B cell (primary cell): ENCODE results near the gene VIT. TPM values are rescaled to one million over a fixed set of nuclear protein-coding genes. Genes with fewer than 3 reads are reported as not detected.
A peak's percentile ranks its signal among the peaks of the same experiment; 100 is the strongest.

Source experiments
- ATAC-seq: fragments of 200-7000 bp; cut with Tn5 transposase; one replicate; pipeline ENCODE4 v1.10.0; 2021; ENCODE audit warnings: low read depth, mild to moderate bottlenecking, moderate number of reproducible peaks, moderate library complexity
- CTCF ChIA-PET: fragments of 350-600 bp; sonication (Branson Sonifier 250); formaldehyde crosslinking; loops from one replicate; lab custom pipeline; 2021; ENCODE audit warnings: antibody characterized with exemption, inconsistent platforms; lab: Charles Lee
- POLR2A ChIA-PET: fragments of 350-600 bp; sonication (Branson Sonifier 250); formaldehyde crosslinking; loops from one replicate; lab custom pipeline; 2021; ENCODE audit warnings: antibody characterized with exemption; lab: Charles Lee
- DNase-seq: peaks from one replicate; pipeline ENCODE4 v3.0.0; 2013
- H2AFZ ChIP-seq: 2 replicates; pipeline ENCODE4 v1.6.1; 2012; ENCODE audit warnings: mild to moderate bottlenecking, low read depth, low read length; ENCODE audit not compliant: insufficient read depth, poor library complexity, severe bottlenecking
- H3K27ac ChIP-seq, 2 donors: 1 replicate in 1 of 2; 2 replicates in 1 of 2; pipeline ENCODE4 v1.5.1; 2012 to 2013; ENCODE audit warnings: low read length in 2 of 2, mild to moderate bottlenecking in 2 of 2, moderate library complexity in 1 of 2
- H3K27me3 ChIP-seq, 4 experiments: fragments of 200-600 bp in 1 of 4; sonication (generic) in 1 of 4; replicated peaks in 1 of 4; 1 replicate in 2 of 4; 2 replicates in 2 of 4; pipeline versions ENCODE4 v1.6.1 to v1.7.0; 2013 to 2016; ENCODE audit warnings: low read length in 3 of 4, mild to moderate bottlenecking in 2 of 4, mixed read lengths in 1 of 4, moderate library complexity in 1 of 4; ENCODE audit not compliant: insufficient read depth in 4 of 4, control insufficient read depth in 3 of 4; ENCODE audit errors: control extremely low read depth in 1 of 4
- H3K36me3 ChIP-seq, 2 experiments: replicated peaks in 1 of 2; 1 replicate in 1 of 2; 2 replicates in 1 of 2; pipeline versions ENCODE4 v1.6.1 to v1.7.1; 2013; ENCODE audit warnings: low read length in 1 of 2; ENCODE audit not compliant: insufficient read depth in 2 of 2, control insufficient read depth in 1 of 2; ENCODE audit errors: control extremely low read depth in 1 of 2, extremely low read depth in 1 of 2
- H3K4me1 ChIP-seq, 2 donors: fragments of 200-600 bp in 1 of 2; sonication (generic) in 1 of 2; 1 replicate in 1 of 2; 2 replicates in 1 of 2; pipeline versions ENCODE4 v1.5.1 to v1.6.1; 2013 to 2017; ENCODE audit warnings: low read length in 2 of 2; ENCODE audit not compliant: control insufficient read depth in 2 of 2, insufficient read depth in 2 of 2
- H3K4me2 ChIP-seq: replicated peaks from 2 replicates; pipeline ENCODE3; 2012; ENCODE audit warnings: mild to moderate bottlenecking, low read depth, low read length; ENCODE audit not compliant: poor library complexity, severe bottlenecking
- H3K4me3 ChIP-seq, 5 experiments: fragments of 200-600 bp in 1 of 5; sonication (generic) in 1 of 5; 1 replicate in 3 of 5; 2 replicates in 2 of 5; pipeline versions ENCODE4 v1.5.1 to v1.7.0; 2011 to 2016; ENCODE audit warnings: low read length in 4 of 5, mild to moderate bottlenecking in 4 of 5, low read depth in 2 of 5, control low read depth in 1 of 5, moderate library complexity in 1 of 5; ENCODE audit not compliant: insufficient read depth in 1 of 5; ENCODE audit errors: control extremely low read depth in 1 of 5, extremely low read depth in 1 of 5
- H3K79me2 ChIP-seq: fragments of 200-600 bp; sonication (generic); one replicate; pipeline ENCODE4 v1.6.0; 2016; ENCODE audit warnings: low read length; ENCODE audit not compliant: control insufficient read depth, insufficient read depth
- H3K9ac ChIP-seq: fragments of 200-600 bp; sonication (generic); 2 replicates; pipeline ENCODE4 v1.6.1; 2017; ENCODE audit warnings: mild to moderate bottlenecking, low read length, moderate library complexity
- H3K9me3 ChIP-seq, 3 donors: one replicate each; pipeline versions ENCODE4 v1.6.1 to v1.7.1; 2013; ENCODE audit warnings: low read length in 2 of 3; ENCODE audit not compliant: control insufficient read depth in 2 of 3, insufficient read depth in 1 of 3; ENCODE audit errors: control extremely low read depth in 1 of 3
- H4K20me1 ChIP-seq: 2 replicates; pipeline ENCODE4 v1.6.0; 2012; ENCODE audit warnings: mild to moderate bottlenecking, low read length; ENCODE audit not compliant: insufficient read depth, control insufficient read depth, poor library complexity, severe bottlenecking
- H3K27ac Mint-ChIP-seq: one replicate; pipeline ENCODE4 v1.8.0; 2021; ENCODE audit warnings: mixed read lengths
- H3K27me3 Mint-ChIP-seq: one replicate; pipeline ENCODE4 v1.8.0; 2021; ENCODE audit warnings: mixed read lengths
- H3K4me1 Mint-ChIP-seq: one replicate; pipeline ENCODE4 v1.8.0; 2021; ENCODE audit warnings: mixed read lengths
- H3K4me3 Mint-ChIP-seq: one replicate; pipeline ENCODE4 v1.8.0; 2021; ENCODE audit warnings: mixed read lengths
- H3K9me3 Mint-ChIP-seq: one replicate; pipeline ENCODE4 v1.8.0; 2022; ENCODE audit warnings: mixed read lengths; ENCODE audit not compliant: insufficient read depth
- CTCF ChIP-seq: fragments of 200-600 bp; IDR thresholded peaks from one replicate; pipeline ENCODE4 v1.8.0; 2022; ENCODE audit warnings: antibody characterized with exemption, mild to moderate bottlenecking
- EZH2 ChIP-seq: IDR thresholded peaks from 2 replicates; pipeline ENCODE4 v1.6.1; 2012; ENCODE audit warnings: borderline replicate concordance, low read depth, mild to moderate bottlenecking, moderate library complexity, low read length; ENCODE audit not compliant: insufficient read depth, poor library complexity, severe bottlenecking
- WGBS: methylation state at CpG from one replicate; pipeline ENCODE4 v1.1.5; 2013; ENCODE audit warnings: missing lambda C conversion rate; ENCODE audit not compliant: insufficient coverage; 5-methylcytosine and 5-hydroxymethylcytosine counted together
- intact Hi-C: fragments of 100-400 bp; cut with micrococcal nuclease; formaldehyde crosslinking; loops from one replicate; pipeline ENCODE4 v1.10.0; 2022
- polyA plus RNA-seq: library from polyadenylated mRNA; depleted of rRNA; stranded (reverse); fragments of >200 nt; gene quantifications from 2 replicates; pipeline ENCODE4 v1.2.3, GENCODE V29; 2012
- total RNA-seq, 2 donors: library from RNA; stranded (reverse); fragments of 120-200 nt in 1 of 2; gene quantifications; 1 replicate in 1 of 2; 2 replicates in 1 of 2; pipeline versions ENCODE4 v1.2.3 to v1.2.4, GENCODE V29; 2013 to 2022

Gene VIT
- total and polyA plus RNA-seq, 2 donors (not counting 1 experiment from before 2014, with no cell fraction given) = not detected

DNA sequence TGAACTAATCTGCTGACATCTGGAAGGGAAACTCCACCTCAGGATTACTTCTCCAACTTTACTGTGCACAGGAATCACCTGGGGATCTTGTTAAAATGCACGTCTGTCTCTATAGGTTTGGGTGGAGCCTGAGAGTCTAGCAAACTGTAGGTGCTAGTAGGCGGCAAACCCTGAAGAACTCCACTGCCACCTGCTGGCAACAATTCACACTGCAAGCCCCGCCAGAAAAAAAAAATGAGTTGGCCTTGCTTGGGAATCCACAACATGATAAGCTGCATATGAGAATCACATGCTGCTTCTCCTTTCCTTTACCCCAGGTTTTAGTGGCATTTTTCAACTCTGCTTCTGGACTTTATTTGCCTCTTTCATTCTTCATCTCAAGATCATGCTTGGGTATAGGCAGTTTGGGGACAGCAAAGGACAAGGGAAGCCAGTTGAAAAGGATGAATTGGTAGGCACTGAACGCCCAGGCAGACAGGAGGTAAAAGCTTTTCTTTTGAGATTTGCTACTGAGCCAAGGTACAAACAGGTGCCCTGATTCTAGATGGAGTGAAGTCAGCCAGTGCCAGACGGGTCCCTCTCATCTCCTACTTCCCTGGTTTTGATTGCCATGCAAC lies 88.8 kb downstream of the VIT start:
- intact Hi-C loops = no loop called here
- Mint-ChIP-seq H3K4me3 (no peak overlapping the region), H3K27me3 (peaks cover 18% of the 10 kb centered on the region), H3K9me3 (no peaks in the 10 kb centered on the region), H3K27ac (no peak overlapping the region), H3K4me1 (peaks cover 13% of the 10 kb centered on the region)
- Histone ChIP-seq H3K27me3 (peaks cover 0 to 2% (median 0%) of the 10 kb centered on the region in 4 experiments), H3K4me2 (no peak overlapping the region), H3K4me1 (peaks cover 9% of the 10 kb centered on the region in 2 donors), H3K27ac (no peak overlapping the region), H3K9me3 (no peaks in the 10 kb centered on the region), H3K79me2 (no peaks in the 10 kb centered on the region), H3K4me3 (no peak overlapping the region), H3K9ac (no peak overlapping the region), H4K20me1 (no peaks in the 10 kb centered on the region), H2AFZ (no peak overlapping the region), H3K36me3 (no peaks in the 10 kb centered on the region)
- ATAC-seq = peak; percentile 75
- CTCF ChIA-PET = interaction anchor here (0.6 to 2.4 kb wide), 8 partner anchors 10 to 1092 kb away, joined by 3 to 29 read pairs (median 4); no protein-coding TSS in a partner anchor
- peak; percentile 73 for DNase-seq
- POLR2A ChIA-PET = no interaction called here
- WGBS = 40% methylated on average over 5 of the region's 5 CpGs
- TF ChIP-seq EZH2 (no peak), CTCF (peak; percentile 99)

DNA sequence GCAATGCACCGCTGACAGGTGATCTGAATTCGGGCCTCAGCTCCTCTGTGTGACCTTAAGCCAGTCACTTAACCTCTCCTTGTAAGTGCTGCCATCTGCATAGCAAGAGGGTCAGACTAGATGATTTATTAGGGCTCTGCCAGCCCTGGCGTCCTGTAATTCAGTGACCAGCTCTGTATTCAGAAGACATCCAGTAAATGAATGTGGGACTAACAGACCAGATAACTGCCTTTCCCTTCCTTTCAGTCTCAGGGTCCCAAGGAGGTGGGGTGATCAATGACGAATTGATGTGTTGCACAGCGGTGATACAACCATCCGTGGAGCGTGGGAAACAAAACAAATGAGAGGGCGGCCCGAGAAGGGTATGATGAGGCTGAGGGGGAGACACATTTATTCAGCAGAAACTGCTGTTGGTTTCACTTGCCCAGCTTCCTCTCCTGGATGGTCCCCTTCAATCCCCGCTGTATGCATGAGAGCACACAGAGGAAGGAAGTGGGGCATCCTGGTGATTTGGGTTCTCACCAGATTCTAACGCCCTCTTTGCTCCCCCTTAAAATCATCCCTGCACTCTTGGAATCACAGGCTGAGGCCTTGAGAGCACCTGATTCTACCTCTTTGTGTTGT lies 92.8 kb downstream of the VIT start:
- CTCF ChIA-PET = interaction anchor here (1.6 to 2.0 kb wide), 2 partner anchors 9 to 11 kb away, joined by 5 to 8 read pairs; no protein-coding TSS in a partner anchor
- DNase-seq = no peak
- intact Hi-C loops = no loop called here
- no peak overlapping the region for H3K27ac Mint-ChIP-seq
- peaks cover 14% of the 10 kb centered on the region for H3K4me1 Mint-ChIP-seq
- Histone ChIP-seq H4K20me1 (no peaks in the 10 kb centered on the region), H3K4me2 (no peak overlapping the region), H3K9ac (no peak overlapping the region), H3K9me3 (no peaks in the 10 kb centered on the region), H3K27ac (no peak overlapping the region), H3K79me2 (no peaks in the 10 kb centered on the region), H3K4me1 (peaks cover 9% of the 10 kb centered on the region in 2 donors), H3K36me3 (no peaks in the 10 kb centered on the region), H2AFZ (no peak overlapping the region), H3K4me3 (no peak overlapping the region), H3K27me3 (no peaks in the 10 kb centered on the region)
- H3K9me3 Mint-ChIP-seq = no peaks in the 10 kb centered on the region
- POLR2A ChIA-PET = no interaction called here
- WGBS = 62% methylated on average over 9 of the region's 11 CpGs
- peaks cover 3% of the 10 kb centered on the region for H3K27me3 Mint-ChIP-seq
- H3K4me3 Mint-ChIP-seq = no peak overlapping the region
- ATAC-seq = no peak
- TF ChIP-seq EZH2 = no peak
- TF ChIP-seq CTCF = no peak
